GM15510 (cell line): ENCODE results near the gene NFYA.

Experiments
- POLR2A ChIP-seq: IDR thresholded peaks from 3 replicates; pipeline ENCODE4 v1.6.1; 2011; ENCODE audit warnings: borderline replicate concordance; ENCODE audit not compliant: insufficient read length; ENCODE audit errors: extremely low read depth

The NFYA gene

GRCh38 chr6:41040940-41041536 lies 31.7 kb upstream of the NFYA start:
- no peak for TF ChIP-seq POLR2A

- no peak for TF ChIP-seq POLR2A
Measured at GRCh38 chr6:41042226-41043055, 30.3 kb upstream of the NFYA start, which contains the start of gene TSPO2. Gene TSPO2 (plus strand): TSS chr6:41042467. CDS start chr6:41042986, 519 bp downstream.

GRCh38 chr6:41043151-41043550 lies 29.6 kb upstream of the NFYA start:
- no peak for TF ChIP-seq POLR2A

DNA sequence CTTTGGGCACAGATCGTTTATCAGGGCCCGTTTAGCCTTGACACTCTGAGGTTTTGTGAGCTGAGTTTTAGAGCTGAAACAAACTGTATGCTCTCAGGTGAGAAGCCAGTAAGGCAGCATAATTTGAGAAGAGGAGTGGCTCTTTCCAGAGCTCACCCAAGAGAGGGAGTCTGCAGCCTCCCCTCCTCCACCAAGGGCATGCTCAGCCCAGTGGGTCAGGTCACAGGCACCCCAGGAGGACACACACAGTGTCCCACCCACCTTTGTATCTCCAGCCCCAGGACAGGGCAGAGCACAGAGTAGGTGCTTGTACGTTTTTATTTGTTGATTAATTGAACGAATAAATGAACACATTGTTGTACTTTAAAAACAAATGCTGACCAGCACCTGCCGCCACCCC lies 27.1 kb upstream of the NFYA start:
- no peak for TF ChIP-seq POLR2A

- no peak for TF ChIP-seq POLR2A
Measured at GRCh38 chr6:41046084-41046483, 26.7 kb upstream of the NFYA start.

GRCh38 chr6:41047306-41047705 lies 25.5 kb upstream of the NFYA start:
- TF ChIP-seq POLR2A = no peak

DNA sequence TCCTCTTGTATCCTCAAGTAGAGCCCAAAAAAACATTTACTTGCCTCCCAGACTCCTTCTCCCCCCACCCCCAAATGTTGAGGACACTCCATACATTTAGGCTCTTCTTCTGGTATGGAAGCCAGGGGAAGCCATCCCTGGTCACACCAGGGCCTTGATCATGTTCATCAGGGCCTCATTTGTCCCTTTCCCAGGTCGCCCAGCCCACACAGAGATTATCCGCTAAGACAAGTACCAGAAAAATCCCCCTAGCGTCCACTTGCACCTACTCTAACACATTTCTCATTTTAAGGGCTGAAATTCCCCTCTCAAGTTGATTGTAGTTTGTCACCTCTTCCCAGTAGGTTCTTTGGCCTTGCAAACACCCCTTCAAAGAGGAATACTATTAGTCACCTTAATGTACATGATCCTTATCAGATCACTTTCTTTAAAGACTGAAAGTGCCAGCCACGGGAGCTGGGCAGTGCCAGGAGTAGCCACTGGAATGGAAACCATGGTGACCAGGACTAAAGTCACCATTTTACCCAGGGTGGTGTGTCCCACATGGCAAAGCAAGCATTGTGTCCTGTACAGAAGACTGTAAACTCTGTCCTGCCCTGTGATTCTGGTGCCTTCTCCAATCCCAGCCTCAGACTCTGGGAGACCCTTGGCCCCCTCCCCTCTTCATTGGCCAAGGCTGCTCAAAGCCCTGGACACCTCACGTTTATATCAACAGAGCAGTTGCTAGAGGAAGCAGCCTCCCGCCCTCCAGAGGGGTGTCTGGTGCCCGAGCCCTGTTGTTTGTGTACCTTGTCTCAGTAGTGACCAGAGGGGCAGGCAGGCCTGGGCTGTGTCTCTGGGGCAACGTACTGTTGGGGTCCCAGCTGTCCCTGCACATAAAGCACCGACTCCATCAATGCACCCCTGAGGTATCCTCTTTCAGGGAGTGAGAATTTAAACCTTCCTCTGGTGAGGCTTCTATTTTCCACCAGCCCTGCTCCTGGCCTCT lies 24.7 kb upstream of the NFYA start:
- no peak for TF ChIP-seq POLR2A

DNA sequence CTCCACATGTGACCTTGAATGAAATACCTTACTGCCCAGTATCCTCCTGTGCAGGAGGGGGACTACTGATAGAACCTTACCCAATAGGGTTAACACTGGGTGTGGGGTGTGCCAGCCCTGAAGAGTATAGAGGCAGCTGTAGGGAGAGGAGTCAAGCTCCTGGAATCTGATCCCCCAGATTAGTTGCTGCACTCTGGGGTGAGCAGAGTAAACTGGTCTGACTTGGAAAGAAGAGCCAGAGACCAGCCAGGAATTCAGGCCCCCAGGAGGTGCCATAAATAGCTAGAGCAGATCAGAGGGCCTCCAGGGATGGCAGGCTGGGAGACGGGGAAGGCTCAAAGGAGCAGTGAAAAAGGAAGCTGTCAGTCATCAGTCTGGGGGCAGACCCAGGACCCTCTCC lies 23.3 kb upstream of the NFYA start:
- TF ChIP-seq POLR2A = no peak

DNA sequence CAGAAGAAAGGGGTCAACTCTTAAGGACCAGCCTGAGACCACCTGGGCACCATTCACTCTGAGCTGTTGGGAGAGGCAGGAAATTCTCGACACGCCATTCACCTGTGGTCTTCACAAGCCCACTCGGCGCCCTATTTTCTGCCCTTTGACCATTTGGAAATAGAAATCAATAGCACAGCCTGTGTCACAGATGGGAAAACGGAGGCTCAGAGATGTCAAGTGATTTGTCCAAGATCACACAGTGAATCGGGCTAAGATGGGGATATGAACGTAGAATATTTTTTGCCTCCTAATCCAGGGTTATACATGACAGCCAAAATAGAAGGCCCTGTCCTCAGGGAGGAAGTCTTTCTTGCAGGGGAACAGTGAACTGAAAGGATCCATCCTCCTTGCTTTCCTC lies 22.8 kb upstream of the NFYA start:
- TF ChIP-seq POLR2A = no peak

GRCh38 chr6:41050536-41050935 lies 22.2 kb upstream of the NFYA start:
- TF ChIP-seq POLR2A = no peak

GRCh38 chr6:41051873-41052272 lies 20.9 kb upstream of the NFYA start:
- TF ChIP-seq POLR2A = no peak

GRCh38 chr6:41053041-41053440 lies 19.7 kb upstream of the NFYA start, which contains the start of gene APOBEC2:
Gene APOBEC2 (plus strand): TSS chr6:41053202. CDS start chr6:41053348, 146 bp downstream.
- TF ChIP-seq POLR2A = no peak

DNA sequence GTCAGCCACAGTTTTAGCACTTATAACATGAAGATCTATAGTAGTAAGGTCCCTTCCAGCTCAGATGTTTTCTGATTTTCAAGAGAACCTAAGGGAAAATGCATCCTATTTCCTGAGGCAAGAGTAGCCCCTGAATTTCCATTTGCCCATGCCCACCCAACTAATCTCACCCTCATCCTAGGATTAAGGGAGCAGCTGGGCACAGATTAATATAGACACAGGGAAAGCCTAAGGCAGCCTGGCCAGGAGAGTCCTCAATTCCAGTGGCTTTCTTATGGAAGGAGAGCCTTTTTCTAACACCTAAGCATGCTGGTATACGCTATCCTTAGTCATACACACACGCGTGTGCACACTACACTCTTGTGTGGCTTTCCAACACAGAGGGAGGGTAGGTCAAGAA lies 18.3 kb upstream of the NFYA start:
- no peak for TF ChIP-seq POLR2A

DNA sequence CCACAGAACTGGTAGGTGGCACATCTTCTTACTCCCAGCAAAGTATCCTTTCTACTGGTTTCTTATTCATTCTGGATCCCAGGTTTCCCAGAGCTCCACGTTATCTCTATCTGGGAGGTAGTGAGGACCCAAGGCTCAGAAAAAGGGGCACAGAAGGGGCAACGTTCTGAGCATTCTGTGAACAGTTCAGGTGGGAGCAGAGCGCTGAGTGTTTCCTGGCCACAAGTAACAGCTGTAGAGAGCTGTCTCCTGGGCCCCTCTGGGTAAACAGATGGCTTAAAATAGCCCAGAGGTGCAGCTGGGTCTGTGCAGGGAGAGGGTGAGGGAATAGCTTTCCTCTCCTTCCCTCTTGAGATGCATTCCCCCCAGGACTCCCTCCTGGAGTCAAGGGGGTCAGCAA lies 17.6 kb upstream of the NFYA start:
- TF ChIP-seq POLR2A = no peak

DNA sequence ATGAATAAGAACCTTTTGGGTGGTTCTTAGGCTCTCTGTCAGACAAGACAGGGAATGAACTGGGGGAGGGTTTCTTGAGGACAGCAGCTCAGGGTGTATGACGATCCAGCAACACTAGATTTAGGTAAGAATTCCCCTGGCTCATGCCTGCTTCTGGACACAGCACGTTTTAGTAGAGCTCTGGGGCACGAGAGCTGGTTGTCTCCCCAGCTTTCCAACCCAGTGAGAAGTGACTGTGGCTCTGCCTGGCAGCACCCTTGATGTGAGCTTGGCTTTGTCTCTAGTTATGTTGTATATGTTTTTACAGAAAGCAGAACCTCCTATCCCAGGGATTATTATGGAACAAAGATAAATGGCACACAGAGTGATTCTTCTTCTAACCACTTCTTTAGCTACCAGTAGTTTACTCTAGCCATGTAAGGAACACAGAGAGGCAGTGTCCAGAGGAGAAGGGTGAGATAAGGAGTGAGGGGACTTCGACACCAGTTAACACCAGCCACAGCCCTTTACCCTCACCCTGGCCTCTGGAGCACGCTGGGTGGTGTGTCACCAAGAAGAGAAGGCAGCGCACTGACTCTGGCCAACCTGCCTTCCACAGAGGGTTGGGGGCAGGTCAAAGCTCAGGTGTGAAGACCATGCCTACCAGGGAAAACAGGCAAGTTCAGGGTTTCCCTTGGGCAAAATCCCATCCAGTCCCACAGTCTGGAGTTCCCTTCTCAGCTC lies 15.8 kb upstream of the NFYA start:
- no peak for TF ChIP-seq POLR2A

GRCh38 chr6:41058783-41059181 lies 14.0 kb upstream of the NFYA start:
- TF ChIP-seq POLR2A = no peak
